Activated CD4-positive, alpha-beta T cell treated with anti-CD3 and anti-CD28 coated beads for 36 hours (primary cell): Measurements from ENCODE around the gene WNT7A. TPM values are rescaled to one million over a fixed set of nuclear protein-coding genes. Genes with fewer than 3 reads are reported as not detected.
A peak's percentile ranks its signal among the peaks of the same experiment; 100 is the strongest.
"Not testable (repeated sequence)": the region's sequence is repeated elsewhere in the genome, so short reads cannot be mapped to it uniquely, and the experiment has no call there.

Source experiments
- ATAC-seq: fragments of 200-7000 bp; cut with Tn5 transposase; one replicate; pipeline ENCODE4 v1.10.0; 2021; ENCODE audit warnings: mild to moderate bottlenecking, moderate library complexity
- CTCF ChIA-PET: fragments of 350-600 bp; sonication (Branson Sonifier 250); formaldehyde crosslinking; loops from one replicate; lab custom pipeline; 2021; ENCODE audit warnings: antibody characterized with exemption; lab: Charles Lee
- POLR2A ChIA-PET: fragments of 350-600 bp; sonication (Branson Sonifier 250); formaldehyde crosslinking; loops from one replicate; lab custom pipeline; 2021; ENCODE audit warnings: antibody characterized with exemption, inconsistent platforms; lab: Charles Lee
- DNase-seq: peaks from one replicate; pipeline ENCODE4 v3.0.0-alpha.2; 2020
- H3K27ac Mint-ChIP-seq: one replicate; pipeline ENCODE4 v1.8.0; 2021; ENCODE audit warnings: mixed read lengths
- H3K27me3 Mint-ChIP-seq: one replicate; pipeline ENCODE4 v1.8.0; 2021; ENCODE audit warnings: mixed read lengths
- H3K36me3 Mint-ChIP-seq: one replicate; pipeline ENCODE4 v1.8.0; 2021; ENCODE audit warnings: low read depth, mixed read lengths
- H3K4me1 Mint-ChIP-seq: one replicate; pipeline ENCODE4 v1.8.0; 2021; ENCODE audit warnings: mixed read lengths
- H3K4me3 Mint-ChIP-seq: one replicate; pipeline ENCODE4 v1.8.0; 2021; ENCODE audit warnings: mild to moderate bottlenecking, moderate library complexity, mixed read lengths
- H3K9me3 Mint-ChIP-seq: one replicate; pipeline ENCODE4 v1.8.0; 2021; ENCODE audit warnings: low read depth, mixed read lengths
- intact Hi-C, 2 experiments: fragments of 100-400 bp; cut with DNase I in 1 of 2; cut with micrococcal nuclease in 1 of 2; formaldehyde crosslinking; loops; one replicate each; pipeline versions ENCODE4 v1.14.2 to v1.15.1; 2022 to 2024; cut with DNase I, micrococcal nuclease
- total RNA-seq, 2 experiments: library from RNA; stranded (reverse); gene quantifications; one replicate each; pipeline ENCODE4 v1.2.3, GENCODE V29; 2021

WNT7A gene
- total RNA-seq, 2 experiments from 2014 or later, result 0.11 to 0.39 TPM

- POLR2A ChIA-PET, result no interaction called here
- Mint-ChIP-seq H3K27me3 (no peaks in the 10 kb centered on the region), H3K4me1 (peaks cover 58% of the 10 kb centered on the region), H3K36me3 (peaks cover 1% of the 10 kb centered on the region), H3K27ac (peak overlapping the region; percentile 92), H3K4me3 (no peak overlapping the region), H3K9me3 (no peaks in the 10 kb centered on the region)
- ATAC-seq (no peak), DNase-seq (no peak)
- CTCF ChIA-PET, result interaction anchor here (0.5 to 2.0 kb wide), 3 partner anchors 207 to 356 kb away, joined by 3 to 9 read pairs (median 3); no protein-coding TSS in a partner anchor
- intact Hi-C loops, result no loop called here
Measured at GRCh38 chr3:13865106-13865505, 14.8 kb downstream of the WNT7A start.

DNA sequence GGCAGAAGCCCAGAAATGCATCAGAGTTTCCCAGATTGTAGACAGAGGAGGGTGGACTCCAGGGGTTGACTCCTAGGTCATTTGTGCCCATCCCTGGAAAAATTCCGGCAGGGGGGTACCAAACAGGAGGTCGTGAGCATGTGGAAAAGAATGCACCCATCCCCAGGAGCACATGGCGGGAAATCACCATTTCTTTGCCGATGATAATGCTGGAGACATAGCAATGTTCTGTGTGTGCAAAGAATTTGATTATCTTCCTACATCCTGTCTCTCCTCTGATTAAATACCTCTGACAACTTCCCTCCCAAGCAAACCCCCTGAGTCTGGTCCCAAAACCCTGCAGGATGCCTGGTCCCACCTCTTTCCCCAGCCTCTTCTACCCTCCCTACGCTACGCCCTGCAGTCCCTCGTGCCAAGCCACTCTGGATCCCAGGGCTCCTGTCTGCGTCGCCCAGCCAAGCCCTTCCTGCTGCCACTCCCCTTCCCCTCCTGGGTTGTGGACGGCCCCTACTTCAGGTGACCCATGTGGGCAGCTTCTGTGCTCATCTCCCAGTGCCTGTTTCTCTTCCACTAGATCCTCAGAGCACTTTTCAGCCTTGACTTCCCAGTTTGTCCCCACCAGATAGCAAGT lies 15.8 kb downstream of the WNT7A start:
- Mint-ChIP-seq H3K4me1 (peaks cover 51% of the 10 kb centered on the region), H3K36me3 (peaks cover 1% of the 10 kb centered on the region), H3K9me3 (no peaks in the 10 kb centered on the region), H3K27me3 (no peaks in the 10 kb centered on the region), H3K27ac (no peak overlapping the region), H3K4me3 (no peak overlapping the region)
- DNase-seq (no peak), ATAC-seq (no peak)
- intact Hi-C loops, result no loop called here
- POLR2A ChIA-PET, result no interaction called here
- CTCF ChIA-PET, result interaction anchor here (0.8 to 1.4 kb wide), 3 partner anchors 15 to 207 kb away, joined by 3 to 4 read pairs (median 3); no protein-coding TSS in a partner anchor

DNA sequence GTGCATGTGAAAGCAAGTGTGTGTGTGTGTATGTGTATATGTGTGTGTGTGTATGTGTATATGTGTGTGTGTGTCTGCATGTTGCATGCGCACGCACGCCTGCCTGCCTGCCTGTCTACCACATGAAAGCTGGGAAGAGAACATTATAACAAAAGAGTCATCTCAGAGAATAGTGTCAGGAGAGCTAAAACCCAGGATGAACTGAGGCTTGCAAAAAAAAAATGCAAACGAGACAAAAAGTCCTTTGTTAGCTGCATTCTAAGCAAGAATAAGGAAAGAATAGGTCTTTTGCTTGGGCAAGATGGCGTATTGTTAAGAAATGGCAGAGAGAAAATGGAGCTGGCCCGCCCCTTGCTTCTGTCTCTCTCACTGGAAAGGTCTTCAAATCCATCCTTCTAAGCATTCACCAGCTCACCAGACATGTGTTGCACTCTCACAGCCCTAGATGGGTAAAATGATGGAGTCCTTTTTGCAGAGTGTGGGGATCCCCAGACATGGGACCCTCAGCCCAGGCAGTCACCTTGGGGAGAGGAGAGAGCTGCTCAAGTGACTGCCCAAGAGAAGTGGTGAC lies 16.4 kb downstream of the WNT7A start:
- H3K27ac Mint-ChIP-seq, result no peak overlapping the region
- CTCF ChIA-PET, result interaction anchor here (0.8 to 1.9 kb wide), 5 partner anchors 8 to 206 kb away, joined by 3 to 6 read pairs (median 4); no protein-coding TSS in a partner anchor

GRCh38 chr3:13861461-13861860 lies 18.4 kb downstream of the WNT7A start:
- Mint-ChIP-seq H3K4me1 (peaks cover 26% of the 10 kb centered on the region), H3K9me3 (no peaks in the 10 kb centered on the region), H3K27ac (peak overlapping the region; percentile 4), H3K4me3 (no peak overlapping the region), H3K36me3 (no peaks in the 10 kb centered on the region), H3K27me3 (no peaks in the 10 kb centered on the region)
- intact Hi-C loops, result no loop called here
- ChIA-PET POLR2A (no interaction called here), CTCF (interaction anchor here (0.9 to 1.9 kb wide), 4 partner anchors 19 to 35 kb away, joined by 3 to 6 read pairs (median 3); no protein-coding TSS in a partner anchor)
- ATAC-seq (no peak), DNase-seq (no peak)

More for the DNA sequence above, 16.4 kb downstream of the WNT7A start:
- POLR2A ChIA-PET, result no interaction called here
- H3K36me3 Mint-ChIP-seq, result peaks cover 1% of the 10 kb centered on the region
- peaks cover 45% of the 10 kb centered on the region for H3K4me1 Mint-ChIP-seq
- intact Hi-C loops, result no loop called here
- no peaks in the 10 kb centered on the region for H3K27me3 Mint-ChIP-seq
- H3K9me3 Mint-ChIP-seq, result no peaks in the 10 kb centered on the region
- DNase-seq (no peak), ATAC-seq (no peak)
- no peak overlapping the region for H3K4me3 Mint-ChIP-seq

DNA sequence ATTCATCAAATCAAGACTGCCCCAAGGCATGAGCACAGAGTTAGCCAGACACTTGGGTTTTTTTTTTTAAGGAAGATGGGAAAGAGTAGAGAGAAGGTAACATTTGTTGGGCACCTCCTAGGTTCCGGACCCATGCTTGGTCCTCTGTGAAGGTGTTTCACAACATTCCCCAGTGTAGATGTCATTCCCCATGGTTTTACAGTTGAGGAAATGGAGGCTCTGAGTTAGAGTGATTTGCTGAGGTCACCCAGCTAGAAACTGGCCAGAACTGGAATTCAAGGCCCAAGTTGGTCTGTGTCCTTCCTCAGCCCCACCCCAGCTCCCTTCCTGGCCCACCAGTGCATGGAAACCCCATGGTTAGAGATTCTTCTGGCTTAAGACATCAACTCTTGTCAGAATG lies 19.9 kb downstream of the WNT7A start:
- ATAC-seq, result no peak
- H3K4me1 Mint-ChIP-seq, result peaks cover 12% of the 10 kb centered on the region
- intact Hi-C loops, result no loop called here
- no peak overlapping the region for H3K27ac Mint-ChIP-seq
- no peaks in the 10 kb centered on the region for H3K9me3 Mint-ChIP-seq
- H3K36me3 Mint-ChIP-seq, result no peaks in the 10 kb centered on the region
- no peak for DNase-seq
- H3K27me3 Mint-ChIP-seq, result no peaks in the 10 kb centered on the region
- POLR2A ChIA-PET, result no interaction called here
- no peak overlapping the region for H3K4me3 Mint-ChIP-seq
- CTCF ChIA-PET, result interaction anchor here (0.5 kb wide), 1 partner anchor 202 kb away, joined by 5 read pairs; no protein-coding TSS in a partner anchor

DNA sequence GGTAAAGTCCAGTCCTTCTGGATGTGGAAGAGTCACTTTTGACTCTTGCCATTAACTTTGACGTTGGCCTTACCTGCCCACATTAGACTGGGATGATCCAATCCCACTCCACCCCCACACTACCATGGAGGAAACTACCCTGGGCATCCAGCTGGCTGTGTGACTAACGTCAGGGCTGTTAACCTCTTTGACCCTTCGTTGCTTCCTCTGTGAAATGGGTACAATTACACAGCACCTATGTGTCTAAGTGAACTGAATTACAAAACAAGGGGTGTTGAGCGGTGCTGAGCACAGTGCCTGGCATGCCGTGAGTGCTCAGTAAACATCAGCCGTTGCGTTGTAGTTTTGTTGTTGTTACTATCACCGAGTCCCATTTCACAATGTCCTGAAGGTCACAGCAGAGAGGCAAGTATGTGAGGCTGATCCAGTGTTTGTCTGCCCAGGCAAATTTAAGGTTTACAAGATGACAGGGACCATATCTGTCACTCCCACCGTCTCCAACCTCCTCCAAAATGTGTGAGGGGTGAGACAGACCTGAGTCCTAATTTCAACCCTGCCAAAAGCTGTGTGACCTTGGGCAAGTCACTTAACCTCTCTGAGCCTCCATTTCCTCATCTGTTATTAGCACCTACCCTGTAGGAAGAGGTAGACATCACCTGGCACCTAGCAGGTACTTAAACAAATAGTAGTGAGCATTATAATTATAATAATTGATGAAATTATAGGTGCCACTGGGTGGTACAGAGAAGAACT lies 20.9 kb downstream of the WNT7A start:
- DNase-seq (no peak), ATAC-seq (no peak)
- Mint-ChIP-seq H3K27me3 (no peaks in the 10 kb centered on the region), H3K9me3 (no peaks in the 10 kb centered on the region), H3K36me3 (no peaks in the 10 kb centered on the region), H3K4me1 (peaks cover 8% of the 10 kb centered on the region), H3K4me3 (no peak overlapping the region), H3K27ac (no peak overlapping the region)
- intact Hi-C loops, result no loop called here
- CTCF ChIA-PET, result no interaction called here
- POLR2A ChIA-PET, result interaction anchor here (0.5 kb wide), 1 partner anchor 25 kb away, joined by 6 read pairs; no protein-coding TSS in a partner anchor

- ChIA-PET POLR2A (no interaction called here), CTCF (interaction anchor here (0.6 to 1.7 kb wide), 5 partner anchors 24 to 748 kb away, joined by 3 to 5 read pairs (median 3); no protein-coding TSS in a partner anchor)
- H3K27ac Mint-ChIP-seq, result no peak overlapping the region
- peaks cover 3% of the 10 kb centered on the region for H3K36me3 Mint-ChIP-seq
- ATAC-seq (no peak), DNase-seq (no peak)
- H3K4me1 Mint-ChIP-seq, result peaks cover 14% of the 10 kb centered on the region
- no peaks in the 10 kb centered on the region for H3K9me3 Mint-ChIP-seq
- intact Hi-C loops, result no loop called here
- H3K27me3 Mint-ChIP-seq, result no peaks in the 10 kb centered on the region
- H3K4me3 Mint-ChIP-seq, result no peak overlapping the region
Measured at GRCh38 chr3:13857702-13858380, 22.0 kb downstream of the WNT7A start.

DNA sequence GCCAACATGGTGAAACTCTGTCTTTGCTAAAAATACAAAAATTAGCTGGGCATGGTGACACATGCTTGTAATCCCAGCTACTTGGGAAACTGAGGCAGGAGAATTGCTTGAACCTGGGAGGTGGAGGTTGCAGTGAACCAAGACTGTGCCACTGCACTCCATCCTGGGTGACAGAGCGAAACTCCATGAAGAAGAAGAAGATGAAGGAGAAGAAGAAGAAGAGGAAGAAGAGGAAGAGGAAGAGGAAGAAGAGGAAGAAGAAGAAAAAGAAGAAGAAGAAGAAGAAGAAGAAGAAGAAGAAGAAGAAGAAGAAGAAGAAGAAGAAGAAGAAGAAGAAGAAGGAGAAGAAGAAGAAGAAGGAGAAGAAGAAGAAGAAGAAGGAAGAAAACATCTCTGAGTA lies 23.2 kb downstream of the WNT7A start:
- ATAC-seq, H3K27me3 Mint-ChIP-seq, intact Hi-C loops, H3K4me3 Mint-ChIP-seq, H3K9me3 Mint-ChIP-seq, H3K36me3 Mint-ChIP-seq, POLR2A ChIA-PET, DNase-seq: not testable (repeated sequence)
- Mint-ChIP-seq H3K27ac (peak overlapping the region; percentile 9), H3K4me1 (peaks cover 19% of the 10 kb centered on the region)
- CTCF ChIA-PET, result interaction anchor here (0.7 to 1.7 kb wide), 2 partner anchors 24 to 199 kb away, joined by 4 to 5 read pairs; partner anchors contain the start of gene WNT7A

DNA sequence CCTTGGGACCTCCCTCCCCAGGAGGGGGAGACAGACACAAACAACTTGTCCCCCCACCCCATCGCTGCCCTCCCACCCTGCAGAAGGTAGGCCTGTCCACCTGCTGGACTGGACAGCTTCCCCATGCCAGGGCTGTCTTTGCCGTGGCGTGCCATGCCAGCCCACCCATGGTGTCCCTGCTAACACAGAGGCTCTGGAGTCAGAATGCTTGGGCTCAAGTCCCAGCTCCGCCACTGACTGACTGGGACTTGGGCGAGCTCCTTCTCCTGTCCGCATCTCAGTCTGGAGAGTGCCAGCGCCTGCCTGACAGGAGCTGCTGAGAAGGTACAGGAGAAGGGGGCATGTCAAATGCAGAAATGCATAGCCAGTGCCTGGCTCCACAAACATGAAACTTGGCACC lies 23.9 kb downstream of the WNT7A start:
- POLR2A ChIA-PET, result no interaction called here
- DNase-seq (no peak), ATAC-seq (no peak)
- H3K4me1 Mint-ChIP-seq, result peaks cover 25% of the 10 kb centered on the region
- no peak overlapping the region for H3K4me3 Mint-ChIP-seq
- peaks cover 3% of the 10 kb centered on the region for H3K36me3 Mint-ChIP-seq
- H3K27me3 Mint-ChIP-seq, result no peaks in the 10 kb centered on the region
- intact Hi-C loops, result no loop called here
- CTCF ChIA-PET, result interaction anchor here (0.7 kb wide), 1 partner anchor 24 kb away, joined by 5 read pairs; the partner anchor contains the start of gene WNT7A
- no peaks in the 10 kb centered on the region for H3K9me3 Mint-ChIP-seq
- no peak overlapping the region for H3K27ac Mint-ChIP-seq

- H3K27ac Mint-ChIP-seq, result no peak overlapping the region
- no peaks in the 10 kb centered on the region for H3K27me3 Mint-ChIP-seq
- ChIA-PET CTCF (interaction anchor here (0.8 to 1.1 kb wide), 3 partner anchors 8 to 201 kb away, joined by 3 read pairs; no protein-coding TSS in a partner anchor), POLR2A (no interaction called here)
- H3K36me3 Mint-ChIP-seq, result peaks cover 3% of the 10 kb centered on the region
- no peak overlapping the region for H3K4me3 Mint-ChIP-seq
- no peaks in the 10 kb centered on the region for H3K9me3 Mint-ChIP-seq
- intact Hi-C loops, result no loop called here
- DNase-seq, result no peak
- ATAC-seq, result no peak
- H3K4me1 Mint-ChIP-seq, result peaks cover 30% of the 10 kb centered on the region
Measured at GRCh38 chr3:13854492-13854891, 25.4 kb downstream of the WNT7A start.

- peak; percentile 33 for DNase-seq
- Mint-ChIP-seq H3K4me1 (peaks cover 32% of the 10 kb centered on the region), H3K9me3 (no peaks in the 10 kb centered on the region), H3K36me3 (peaks cover 3% of the 10 kb centered on the region), H3K27me3 (no peaks in the 10 kb centered on the region), H3K4me3 (no peak overlapping the region), H3K27ac (peak overlapping the region; percentile 22)
- ChIA-PET POLR2A (no interaction called here), CTCF (interaction anchor here (0.8 to 1.1 kb wide), 2 partner anchors 8 to 200 kb away, joined by 3 read pairs; no protein-coding TSS in a partner anchor)
- ATAC-seq, result peak; percentile 60
- intact Hi-C loops, result no loop called here
Measured at GRCh38 chr3:13853978-13854296, 25.9 kb downstream of the WNT7A start.
